HG03442 (cell line): ENCODE results near the gene GBP2.

ENCODE experiments used
- ATAC-seq: cut with Tn5 transposase; IDR thresholded peaks from one replicate; pipeline ENCODE4 v1.9.1; 2021; ENCODE audit warnings: mild to moderate bottlenecking, moderate library complexity; ENCODE audit not compliant: unreplicated experiment

The GBP2 gene, protein sequence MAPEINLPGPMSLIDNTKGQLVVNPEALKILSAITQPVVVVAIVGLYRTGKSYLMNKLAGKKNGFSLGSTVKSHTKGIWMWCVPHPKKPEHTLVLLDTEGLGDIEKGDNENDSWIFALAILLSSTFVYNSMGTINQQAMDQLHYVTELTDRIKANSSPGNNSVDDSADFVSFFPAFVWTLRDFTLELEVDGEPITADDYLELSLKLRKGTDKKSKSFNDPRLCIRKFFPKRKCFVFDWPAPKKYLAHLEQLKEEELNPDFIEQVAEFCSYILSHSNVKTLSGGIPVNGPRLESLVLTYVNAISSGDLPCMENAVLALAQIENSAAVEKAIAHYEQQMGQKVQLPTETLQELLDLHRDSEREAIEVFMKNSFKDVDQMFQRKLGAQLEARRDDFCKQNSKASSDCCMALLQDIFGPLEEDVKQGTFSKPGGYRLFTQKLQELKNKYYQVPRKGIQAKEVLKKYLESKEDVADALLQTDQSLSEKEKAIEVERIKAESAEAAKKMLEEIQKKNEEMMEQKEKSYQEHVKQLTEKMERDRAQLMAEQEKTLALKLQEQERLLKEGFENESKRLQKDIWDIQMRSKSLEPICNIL

GRCh38 chr1:89125913-89126580, at the start of gene GBP2:
Gene GBP2 (minus strand): TSS chr1:89126114. CDS start chr1:89121966, 4,148 bp downstream.
- peak; percentile 90 for ATAC-seq

GRCh38 chr1:89174491-89174890, 48.6 kb upstream of the GBP2 start:
- no peak for ATAC-seq

- no peak for ATAC-seq
These were observed 46.7 kb upstream of the GBP2 start for GRCh38 chr1:89172468-89173143.

DNA sequence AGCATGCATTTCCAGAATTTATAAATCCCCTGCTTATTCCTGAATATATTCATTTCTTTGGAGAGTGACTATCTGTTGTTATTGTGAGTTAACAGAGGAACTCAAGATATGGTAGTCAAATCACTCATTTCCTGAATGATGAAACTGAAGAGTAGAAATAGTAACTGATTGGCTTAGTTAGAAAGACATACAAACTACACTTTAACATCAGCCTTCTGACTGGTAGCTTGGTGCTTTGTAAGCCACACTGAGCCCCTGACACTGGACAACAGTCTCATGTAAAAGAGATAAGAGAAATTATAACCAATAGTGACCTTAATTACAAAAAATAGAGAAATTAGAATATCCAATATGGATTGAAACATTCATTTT, 45.1 kb upstream of the GBP2 start:
- ATAC-seq: no peak

DNA sequence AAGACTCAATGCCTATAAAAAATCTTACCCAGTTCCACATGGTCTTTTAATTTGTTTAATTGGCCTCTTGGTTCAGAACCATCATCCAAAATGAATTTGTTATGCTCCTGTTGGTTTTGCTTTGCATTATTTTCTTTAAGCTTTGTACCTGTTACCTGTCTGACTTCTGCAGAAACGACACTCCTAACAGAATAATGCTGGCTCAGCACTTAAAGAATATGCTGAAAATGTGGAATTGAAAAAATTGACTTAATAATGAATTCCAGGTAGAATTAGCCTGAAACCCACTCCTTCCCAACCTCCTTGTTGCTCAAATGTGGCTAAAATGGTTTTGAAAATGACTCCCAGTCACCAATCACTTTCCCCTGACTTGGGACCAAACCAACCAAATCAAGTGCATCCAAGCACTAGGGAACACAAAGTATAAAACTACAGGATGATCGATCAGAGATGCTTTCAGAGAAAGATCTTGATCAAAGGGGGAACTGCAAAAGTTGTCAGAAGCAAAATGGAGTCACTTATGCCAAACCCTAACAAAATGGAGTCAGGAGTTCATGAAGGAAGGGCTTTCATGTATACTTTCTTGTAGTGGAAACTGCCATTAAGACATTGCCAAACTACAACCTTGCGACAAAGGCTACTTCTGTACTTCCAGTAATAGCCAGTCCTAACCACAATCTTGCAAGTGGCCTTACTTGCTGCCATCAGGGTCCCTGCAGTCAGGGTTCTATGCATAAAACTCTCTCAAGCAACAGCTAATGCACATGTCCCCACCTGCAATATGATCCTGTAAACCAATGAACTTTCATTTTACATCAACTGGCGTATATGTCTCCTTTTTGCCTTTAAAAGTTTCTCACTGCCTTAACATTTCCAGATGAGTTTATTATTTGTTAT, 44.5 kb upstream of the GBP2 start:
- no peak for ATAC-seq

DNA sequence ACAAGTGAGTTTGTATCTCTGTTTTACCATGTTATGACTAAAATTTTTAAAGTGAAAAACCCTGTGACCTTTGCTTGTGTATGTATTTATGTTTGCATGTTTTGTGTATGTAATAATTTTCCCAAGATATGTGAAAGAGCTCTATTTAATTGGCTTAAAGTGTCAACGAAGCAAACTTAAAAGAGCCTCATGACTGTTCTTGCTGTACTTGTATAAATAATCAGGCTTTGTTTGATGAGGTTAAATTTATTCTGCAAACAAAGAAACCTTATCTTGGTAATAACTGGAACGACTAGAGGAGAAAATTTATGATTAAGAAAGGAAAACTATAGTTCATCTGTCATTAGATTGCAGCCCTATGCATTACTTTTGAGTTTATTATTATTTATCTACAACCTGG, 43.3 kb upstream of the GBP2 start:
- ATAC-seq: no peak

DNA sequence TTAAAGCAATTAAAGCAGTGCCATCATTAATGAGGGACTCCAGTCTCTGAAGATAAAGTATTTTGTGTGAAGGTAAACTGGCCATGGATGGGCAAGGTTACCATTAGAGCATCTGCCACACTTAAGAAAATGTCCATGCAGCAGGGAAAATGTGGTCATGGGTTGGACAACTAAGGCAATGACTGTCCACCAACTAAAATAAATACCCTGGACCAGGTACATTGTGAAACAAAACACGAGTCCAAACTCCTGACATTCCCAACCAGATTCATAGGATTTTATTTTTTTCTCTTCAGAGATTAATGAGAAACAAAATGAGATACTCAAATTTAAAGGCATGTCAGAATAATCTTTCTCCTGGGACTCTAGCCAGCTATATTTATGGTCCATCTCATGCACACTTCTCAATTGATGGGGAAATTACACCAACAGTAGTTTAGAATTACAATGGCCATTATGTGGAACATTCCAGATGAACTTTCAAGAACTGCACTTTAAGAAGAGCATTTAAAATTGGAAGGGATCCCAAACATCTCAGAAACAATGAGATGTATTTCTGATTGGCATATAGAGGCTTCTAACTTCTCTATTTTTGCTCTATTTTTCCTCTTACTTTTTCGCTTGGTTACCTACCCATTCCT, 41.8 kb upstream of the GBP2 start:
- no peak for ATAC-seq

DNA sequence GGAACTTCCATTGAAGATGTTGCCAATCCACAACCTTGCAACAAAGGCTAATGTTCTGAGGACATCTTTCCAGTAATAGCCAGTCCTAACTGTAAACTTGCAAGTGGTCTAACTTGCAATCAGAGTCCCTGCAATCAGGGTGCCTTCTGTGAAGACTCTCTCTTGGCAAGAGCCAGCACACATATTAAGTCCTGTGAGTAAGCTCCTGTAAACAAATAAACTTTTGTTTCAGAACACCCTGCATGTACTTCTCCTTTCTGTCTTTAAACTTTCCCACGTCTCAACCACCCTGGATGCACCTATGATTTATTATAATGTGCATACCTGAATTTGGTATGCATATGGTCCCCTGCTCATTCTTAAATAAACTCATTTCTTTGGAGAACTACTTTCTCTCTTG, 40.8 kb upstream of the GBP2 start:
- ATAC-seq: no peak

GRCh38 chr1:89165811-89166210, 39.9 kb upstream of the GBP2 start:
- no peak for ATAC-seq

GRCh38 chr1:89151047-89151446, 25.1 kb upstream of the GBP2 start:
- no peak for ATAC-seq

DNA sequence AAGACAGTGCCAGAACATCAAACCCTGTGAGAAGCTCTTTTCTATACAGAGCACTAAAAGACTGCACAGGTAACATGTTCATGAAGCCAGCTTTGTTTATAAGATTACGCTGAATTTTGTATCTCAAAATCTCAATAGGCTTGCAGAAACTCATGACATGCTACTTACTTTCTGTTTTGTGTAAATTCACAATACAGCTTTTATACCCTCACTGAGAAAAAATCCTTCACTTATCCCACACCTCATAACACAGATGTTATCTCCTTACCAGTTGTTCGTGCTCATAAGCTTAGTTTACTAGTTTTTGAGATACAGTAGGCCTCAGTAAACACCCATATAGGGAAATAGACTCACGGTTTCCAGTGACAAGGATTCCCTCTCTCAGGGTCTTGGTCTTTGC, 24.1 kb upstream of the GBP2 start:
- no peak for ATAC-seq

DNA sequence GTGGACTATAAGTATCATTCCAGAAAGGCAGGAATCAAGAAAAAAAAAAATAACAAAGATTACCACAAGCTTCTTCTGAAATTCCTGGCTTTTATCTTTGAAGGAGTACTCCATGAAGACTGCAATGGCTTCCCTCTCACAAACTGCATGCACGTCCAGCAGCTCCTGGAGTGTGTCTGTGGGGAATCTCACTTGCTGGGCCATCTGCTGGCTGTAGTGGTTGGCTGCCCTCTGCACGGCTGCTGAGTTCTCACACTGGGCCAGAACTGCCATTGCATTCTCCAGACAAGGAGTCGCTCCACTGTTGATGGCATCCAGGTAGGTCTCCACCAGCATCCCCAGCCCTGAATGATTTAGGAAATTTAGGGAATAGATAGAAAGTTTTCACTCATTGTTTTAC, 23.3 kb upstream of the GBP2 start:
- ATAC-seq: no peak

GRCh38 chr1:89147678-89148658, 22.1 kb upstream of the GBP2 start:
- ATAC-seq: no peak

DNA sequence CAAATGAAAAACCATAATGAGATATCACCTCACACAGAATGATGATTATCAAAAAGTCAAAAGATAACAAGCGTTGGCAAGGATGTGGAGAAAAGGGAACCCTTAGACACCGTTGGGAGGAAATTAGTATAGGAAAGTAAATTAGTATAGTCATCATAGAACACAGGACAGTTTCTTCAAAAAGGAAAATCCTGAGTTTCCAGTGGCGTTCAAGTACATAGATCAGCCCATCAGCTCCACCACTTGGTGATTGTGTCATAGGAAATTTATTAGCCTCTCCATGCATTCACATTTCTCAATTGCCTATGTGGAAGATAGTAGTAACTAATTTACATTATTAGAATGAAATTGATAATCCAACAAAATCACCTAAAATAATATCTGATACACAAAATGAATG, 20.8 kb upstream of the GBP2 start:
- no peak for ATAC-seq

- no peak for ATAC-seq
These were observed 17.6 kb upstream of the GBP2 start for GRCh38 chr1:89143484-89143883.

DNA sequence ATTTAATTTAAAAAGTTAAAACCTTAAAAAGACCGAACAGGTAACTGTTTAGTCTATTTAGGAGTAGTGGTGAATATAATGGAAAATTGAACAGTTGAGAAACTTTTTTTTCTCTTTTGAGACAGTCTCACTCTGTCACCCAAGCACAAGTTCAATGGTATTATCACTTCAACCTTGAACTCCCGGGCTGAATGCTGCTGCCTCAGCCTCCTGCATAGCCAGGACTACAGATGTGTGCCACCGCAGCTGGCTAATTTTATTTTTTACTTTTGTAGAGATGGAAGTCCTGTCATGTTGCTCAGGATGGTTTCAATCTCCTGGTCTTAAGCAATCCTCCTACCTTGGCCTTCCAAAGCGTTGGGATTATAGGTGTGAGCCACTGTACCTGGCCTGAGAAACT, 16.2 kb upstream of the GBP2 start:
- ATAC-seq: no peak

GRCh38 chr1:89133747-89134146, 7.8 kb upstream of the GBP2 start:
- ATAC-seq: no peak

DNA sequence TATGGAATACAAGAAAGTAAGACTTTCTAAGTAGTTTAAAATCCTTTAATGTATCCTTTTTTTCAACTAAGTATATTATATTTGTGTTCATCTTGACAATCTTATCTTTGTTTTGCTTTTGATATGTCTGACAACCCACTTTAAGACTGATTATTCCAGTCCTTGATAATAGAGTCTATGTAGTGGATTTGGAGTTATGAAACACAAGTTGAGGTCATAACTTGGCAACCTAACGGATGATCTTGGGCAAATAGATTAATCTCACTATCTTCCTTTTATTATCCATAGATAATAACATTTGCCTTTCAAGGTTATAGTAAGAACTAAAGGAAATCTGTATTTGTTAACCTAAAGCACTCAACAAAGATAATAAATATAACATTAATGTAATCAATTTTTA, 4.8 kb upstream of the GBP2 start:
- no peak for ATAC-seq

DNA sequence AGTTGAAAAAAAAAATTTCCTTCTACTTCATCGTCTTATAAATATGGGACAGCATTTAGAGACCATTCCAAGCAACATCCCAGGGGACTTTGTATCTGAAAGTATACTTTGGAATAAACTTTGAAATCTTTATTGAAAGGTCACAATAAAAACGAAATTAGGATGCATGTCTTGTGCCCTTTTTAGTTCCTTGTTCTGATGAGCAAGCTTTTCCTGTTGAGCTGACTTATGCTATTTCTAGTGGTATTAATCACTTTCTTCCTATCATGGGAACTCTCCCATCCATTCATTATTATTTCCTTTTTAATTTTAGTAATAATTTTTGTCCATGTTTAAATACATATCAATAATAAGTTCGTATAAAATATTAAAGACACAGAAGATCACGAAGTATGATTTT, 4.0 kb upstream of the GBP2 start:
- no peak for ATAC-seq
